22Rv1 (cell line): Measurements from ENCODE around the gene HOMER3.

Source experiments
- CTCF ChIP-seq: fragments of 450-650 bp; IDR thresholded peaks from 2 replicates; pipeline ENCODE4 v1.5.1; 2017; ENCODE audit warnings: mild to moderate bottlenecking
- ZFX ChIP-seq: fragments of 450-650 bp; IDR thresholded peaks from 2 replicates; pipeline ENCODE4 v1.6.1; 2017; ENCODE audit warnings: antibody characterized with exemption, borderline replicate concordance

GRCh38 chr19:18910010-18910409, 31.0 kb downstream of the HOMER3 start:
- TF ChIP-seq CTCF (no peak), ZFX (no peak)
